GM20000 (cell line): Measurements from ENCODE around the gene FOXP1.
"Not testable (repeated sequence)": the region's sequence is repeated elsewhere in the genome, so short reads cannot be mapped to it uniquely, and the experiment has no call there.

Source experiments
- DNase-seq: peaks from one replicate; pipeline ENCODE4 v3.0.0; 2012; ENCODE audit warnings: low spot score
- CTCF ChIP-seq: IDR thresholded peaks from 2 replicates; pipeline ENCODE4 v1.5.1; 2012; ENCODE audit warnings: mild to moderate bottlenecking, control low read depth; ENCODE audit errors: extremely low read depth, missing control alignments

Gene FOXP1

GRCh38 chr3:71339049-71339448, 244.5 kb downstream of the FOXP1 start:
- no peak for DNase-seq
- no peak for TF ChIP-seq CTCF

- no peak for TF ChIP-seq CTCF
These were observed 250.7 kb downstream of the FOXP1 start for GRCh38 chr3:71332813-71333212.

GRCh38 chr3:71330909-71331308, 252.6 kb downstream of the FOXP1 start:
- DNase-seq, result no peak
- no peak for TF ChIP-seq CTCF

More at GRCh38 chr3:71332813-71333212, 250.7 kb downstream of the FOXP1 start:
- DNase-seq, result no peak

- TF ChIP-seq CTCF, result no peak
- no peak for DNase-seq
These were observed 253.0 kb downstream of the FOXP1 start for GRCh38 chr3:71330505-71330904.

GRCh38 chr3:71329817-71330216, 253.7 kb downstream of the FOXP1 start:
- DNase-seq, result no peak
- TF ChIP-seq CTCF, result no peak

GRCh38 chr3:71328926-71329325, 254.6 kb downstream of the FOXP1 start:
- TF ChIP-seq CTCF, result no peak
- DNase-seq, result no peak

GRCh38 chr3:71327936-71328335, 255.6 kb downstream of the FOXP1 start:
- DNase-seq, result no peak
- TF ChIP-seq CTCF, result no peak

GRCh38 chr3:71325715-71326114, 257.8 kb downstream of the FOXP1 start:
- DNase-seq, result no peak
- no peak for TF ChIP-seq CTCF

- DNase-seq, result not testable (repeated sequence)
These were observed 259.3 kb downstream of the FOXP1 start for GRCh38 chr3:71324224-71324623.
